H54 (cell line): ENCODE results near the gene DEFB110.

ENCODE experiments used
- DNase-seq: peaks from one replicate; pipeline ENCODE4 v3.0.0; 2011; ENCODE audit warnings: low spot score, mixed read lengths; ENCODE audit not compliant: insufficient read length
- FAIRE-seq: peaks from 3 replicates; lab custom pipeline; 2011; peaks lifted over from hg19 to GRCh38; lab: Jason Lieb, UNC
- POLR2A ChIP-seq: IDR thresholded peaks from 2 replicates; pipeline ENCODE4 v1.6.1; 2011; ENCODE audit warnings: low read depth, mild to moderate bottlenecking, low read length

Gene DEFB110

DNA sequence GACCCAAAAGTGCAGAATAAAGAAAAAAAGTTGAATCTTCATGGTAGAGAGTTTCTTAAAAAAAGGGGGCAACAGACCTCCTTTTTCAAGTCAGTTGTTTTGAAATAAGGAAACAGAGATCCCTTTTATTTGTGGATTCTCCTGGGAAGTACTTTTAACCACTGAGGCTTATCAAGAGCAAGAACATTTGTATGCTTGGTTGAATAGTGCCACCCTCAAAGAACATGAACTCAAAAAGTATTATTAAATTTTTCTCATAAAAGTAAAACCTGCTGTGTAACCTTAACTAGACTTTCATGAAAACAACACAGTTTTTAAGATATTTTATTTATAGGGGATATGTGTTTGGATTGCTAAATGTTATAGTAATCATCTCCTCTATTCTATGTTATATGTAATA lies at the start of gene DEFB110:
DEFB110 (minus strand) TSS at position 101 of the 400 bp plus-strand sequence; CDS start at position 42, 59 bp downstream.
- DNase-seq = no peak
- FAIRE-seq = no peak
- no peak for TF ChIP-seq POLR2A

DNA sequence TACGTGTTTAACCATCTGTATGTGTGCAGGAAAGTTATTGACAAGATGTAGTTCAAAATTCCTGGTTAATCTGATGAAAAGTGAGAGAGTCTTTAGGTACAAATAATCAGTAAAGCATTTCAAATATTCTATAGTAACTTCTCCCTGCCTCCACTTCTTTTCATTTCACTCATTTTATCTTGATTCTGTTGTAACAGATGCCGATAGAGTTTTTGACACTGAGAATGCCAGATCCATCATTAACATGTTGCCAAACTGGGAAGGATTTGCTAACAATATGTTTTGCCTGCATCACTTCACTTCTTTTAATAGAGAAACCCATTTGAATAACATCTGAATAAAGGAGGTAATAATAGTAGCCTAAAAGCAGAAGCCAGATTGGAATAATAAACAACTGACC lies 48.3 kb upstream of the DEFB110 start:
- no peak for TF ChIP-seq POLR2A
- DNase-seq (no peak), FAIRE-seq (no peak)

DNA sequence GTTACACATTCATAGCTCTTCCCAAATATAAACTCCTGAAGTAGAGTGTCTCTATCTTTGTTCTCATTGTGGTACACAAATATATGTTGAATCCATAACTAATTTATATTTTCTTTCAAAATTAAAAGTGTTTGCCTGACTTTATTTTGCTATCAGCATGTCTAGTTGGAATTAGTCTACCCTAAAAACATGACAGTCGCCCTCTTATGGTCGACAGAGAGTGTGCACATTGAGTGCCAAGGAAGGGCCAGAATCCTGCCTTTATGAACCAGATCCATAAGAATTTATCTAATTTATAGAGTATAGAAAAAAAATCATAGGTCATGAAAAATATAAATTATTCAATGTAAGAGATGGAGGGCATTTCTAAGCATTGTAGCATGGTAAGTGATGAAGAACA lies 40.3 kb upstream of the DEFB110 start:
- no peak for TF ChIP-seq POLR2A
- FAIRE-seq (peak; percentile 38), DNase-seq (no peak)

DNA sequence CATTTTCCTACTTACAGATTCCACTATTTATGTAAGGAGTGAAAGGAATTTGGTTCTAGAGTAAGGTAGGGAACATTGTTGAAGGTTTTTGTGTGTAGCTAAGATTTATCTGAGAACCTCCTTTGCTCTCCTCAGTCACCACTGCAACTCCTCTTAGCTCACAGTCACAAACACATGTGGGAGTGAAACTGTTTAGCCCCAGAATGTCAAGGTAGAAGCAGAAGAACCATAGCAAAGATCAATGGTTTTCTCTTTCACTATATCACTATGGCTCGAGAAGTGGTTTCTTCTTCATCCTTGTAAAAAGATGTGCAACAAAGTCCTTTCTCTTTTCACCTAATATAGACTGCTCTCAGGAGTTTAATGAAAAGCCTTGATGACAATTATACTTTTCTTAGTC lies 34.4 kb upstream of the DEFB110 start:
- no peak for FAIRE-seq
- no peak for TF ChIP-seq POLR2A

DNA sequence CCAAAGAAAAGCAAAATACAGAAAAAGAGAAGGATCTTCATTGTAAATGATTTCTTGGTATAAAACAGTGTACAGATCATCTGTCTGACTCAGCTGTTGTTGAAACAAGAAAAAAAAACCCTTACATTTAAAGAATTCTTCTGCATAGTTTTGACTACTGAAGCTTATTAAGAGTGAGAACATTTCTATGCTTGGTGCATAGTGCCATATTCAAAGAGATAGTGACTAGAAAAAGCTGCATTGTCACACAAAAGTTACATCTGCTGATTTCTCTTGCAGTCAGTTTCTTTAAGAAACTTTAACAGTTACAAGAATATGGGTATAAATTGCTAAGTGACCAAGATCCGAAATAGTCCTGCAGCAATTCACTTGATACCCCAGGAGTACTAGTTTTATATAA lies 28.0 kb upstream of the DEFB110 start, which contains the start of gene DEFB112:
DEFB112 (minus strand) TSS at position 101 of the 400 bp plus-strand sequence; CDS start at position 41, 60 bp downstream.
- no peak for TF ChIP-seq POLR2A
- FAIRE-seq (no peak), DNase-seq (no peak)

More for the DNA sequence above, 34.4 kb upstream of the DEFB110 start:
- no peak for DNase-seq

DNA sequence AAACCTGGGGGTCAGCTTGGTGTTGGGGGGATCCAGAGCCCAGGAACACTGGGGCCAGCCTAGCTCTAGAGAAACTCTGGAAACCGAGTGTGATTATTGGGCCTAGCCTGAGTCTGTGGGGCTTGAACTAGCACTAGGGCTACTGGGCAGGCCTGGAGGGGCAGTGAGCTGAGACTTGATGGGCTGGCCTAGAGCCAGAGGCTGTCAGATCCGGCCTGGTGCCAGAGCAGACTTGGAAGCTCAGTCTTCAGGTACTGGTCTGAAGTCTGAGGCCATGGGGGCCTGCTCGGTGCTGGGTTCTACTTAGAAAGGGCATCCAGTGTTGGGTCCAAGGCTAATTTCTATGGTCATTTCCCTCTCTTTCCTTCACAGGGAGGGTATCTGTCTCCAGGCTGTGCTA lies 25.2 kb upstream of the DEFB110 start:
- DNase-seq (no peak), FAIRE-seq (no peak)
- TF ChIP-seq POLR2A = no peak

DNA sequence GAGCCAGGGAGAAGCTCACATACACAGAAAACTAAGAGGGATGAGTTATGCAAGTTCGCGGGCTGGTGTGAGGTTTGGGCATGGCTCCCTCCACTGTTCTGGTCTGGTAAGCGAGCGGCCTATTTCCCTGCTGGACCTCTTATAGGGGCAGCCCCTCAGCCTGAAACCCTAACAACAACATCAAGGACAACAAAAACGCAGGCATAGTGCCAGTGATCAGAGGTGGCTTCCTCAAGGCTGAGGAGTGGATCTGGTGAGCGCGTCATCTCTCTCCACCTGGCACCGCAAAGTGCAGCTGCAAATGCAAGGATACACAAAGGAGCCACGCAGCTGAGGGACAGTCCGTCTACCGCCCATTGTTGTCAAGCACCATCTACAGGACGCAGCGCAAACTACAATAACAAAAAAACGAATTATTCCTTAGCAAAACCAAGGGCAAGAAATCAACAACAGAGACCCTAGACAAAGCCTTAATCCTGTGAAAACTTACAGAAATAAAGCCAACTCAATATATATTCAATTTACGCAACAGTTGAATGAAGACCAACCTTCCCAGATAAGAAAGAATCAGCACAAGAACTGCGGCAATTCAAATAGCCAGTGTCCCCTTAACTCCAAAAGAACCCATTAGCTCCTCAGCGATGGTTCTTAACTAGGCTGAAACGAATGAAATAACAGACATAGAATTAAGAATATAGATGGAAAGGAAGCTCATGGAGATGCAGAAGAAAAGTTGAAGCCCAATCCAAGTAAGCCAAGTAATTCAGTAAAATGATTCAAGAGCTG lies 9.2 kb upstream of the DEFB110 start:
- DNase-seq (peak; percentile 19), FAIRE-seq (peak; percentile 97)
- TF ChIP-seq POLR2A = no peak

DNA sequence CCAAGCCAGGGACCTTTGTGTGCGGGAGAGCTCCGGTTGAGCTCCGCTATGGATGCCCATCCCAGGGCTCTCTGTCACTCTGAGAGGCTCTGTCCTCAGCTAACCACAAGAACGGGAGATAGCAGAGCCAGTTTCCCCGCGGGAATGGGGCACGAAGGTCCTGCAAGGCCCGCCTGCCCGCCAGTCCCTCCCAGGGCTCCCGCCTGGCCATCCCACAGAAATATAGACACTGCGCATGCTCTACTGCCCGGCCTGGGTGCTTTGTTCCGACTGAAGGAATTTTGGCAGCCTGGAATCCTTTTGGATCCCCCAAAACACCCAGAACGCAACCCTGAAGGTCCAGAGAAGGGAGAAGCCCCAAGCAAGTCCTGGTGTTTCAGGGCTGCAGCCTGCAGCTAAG lies 8.6 kb upstream of the DEFB110 start:
- no peak for FAIRE-seq
- no peak for TF ChIP-seq POLR2A

DNA sequence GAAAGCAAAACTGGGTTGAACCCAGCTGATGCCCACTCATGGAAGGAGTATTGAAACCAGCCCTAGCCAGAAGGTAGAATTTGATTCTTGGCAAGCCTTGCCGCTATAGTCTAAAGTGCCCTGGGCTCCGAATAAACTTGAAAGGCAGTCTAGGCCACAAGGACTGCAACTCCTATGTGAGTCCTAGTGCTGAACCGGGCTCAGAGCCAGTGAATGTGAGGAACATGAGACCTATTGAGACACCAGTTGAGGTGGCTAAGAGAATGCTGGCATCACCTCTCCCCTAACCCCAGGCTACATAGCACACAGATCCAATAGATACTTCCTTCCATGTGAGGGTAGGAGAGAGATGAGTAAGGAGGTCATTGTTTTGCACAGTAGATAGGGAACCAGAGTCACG lies 3.5 kb upstream of the DEFB110 start:
- no peak for FAIRE-seq

More for the DNA sequence above, 8.6 kb upstream of the DEFB110 start:
- DNase-seq = no peak

DNA sequence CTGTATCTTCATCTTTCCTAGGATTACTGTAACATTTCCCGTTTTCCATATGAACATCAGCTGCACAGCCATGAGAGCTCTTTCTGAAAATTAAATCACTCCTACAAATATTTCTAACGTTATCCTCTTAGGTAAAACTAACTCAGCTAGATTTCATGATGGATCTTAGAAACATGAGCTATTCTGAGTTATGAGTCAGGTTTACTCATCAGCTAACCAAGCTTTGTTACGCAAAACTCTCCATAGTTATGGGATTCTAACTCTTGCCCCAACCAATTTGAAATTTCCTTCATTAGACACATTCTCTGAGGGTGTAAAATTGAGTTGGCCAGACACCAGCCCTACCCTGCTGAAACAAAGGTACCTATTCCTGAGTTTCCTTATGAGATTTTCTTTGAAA lies 14.0 kb downstream of the DEFB110 start:
- DNase-seq (peak; percentile 1), FAIRE-seq (peak; percentile 87)
- TF ChIP-seq POLR2A = no peak

More for the DNA sequence above, 3.5 kb upstream of the DEFB110 start:
- no peak for TF ChIP-seq POLR2A
- no peak for DNase-seq

DNA sequence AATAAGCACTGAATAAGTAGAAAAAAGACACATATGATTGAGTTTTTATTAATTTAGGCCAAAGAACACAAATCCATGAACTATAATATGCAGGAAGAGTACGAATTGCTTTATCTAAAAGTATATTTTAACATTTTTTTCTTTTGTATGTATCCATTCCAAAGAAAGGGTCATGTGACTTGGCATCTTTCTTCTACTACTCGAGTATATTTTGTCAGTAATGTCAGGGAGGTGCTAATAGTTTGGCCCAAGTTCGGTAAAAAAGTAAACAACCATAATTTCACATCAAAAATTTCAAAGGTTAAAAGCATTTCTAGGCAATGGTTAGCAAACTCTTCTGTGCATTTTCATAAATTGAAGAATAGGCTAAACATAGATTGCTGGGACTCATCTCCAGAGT lies 18.7 kb downstream of the DEFB110 start:
- DNase-seq = no peak
- FAIRE-seq = no peak
- TF ChIP-seq POLR2A = no peak

DNA sequence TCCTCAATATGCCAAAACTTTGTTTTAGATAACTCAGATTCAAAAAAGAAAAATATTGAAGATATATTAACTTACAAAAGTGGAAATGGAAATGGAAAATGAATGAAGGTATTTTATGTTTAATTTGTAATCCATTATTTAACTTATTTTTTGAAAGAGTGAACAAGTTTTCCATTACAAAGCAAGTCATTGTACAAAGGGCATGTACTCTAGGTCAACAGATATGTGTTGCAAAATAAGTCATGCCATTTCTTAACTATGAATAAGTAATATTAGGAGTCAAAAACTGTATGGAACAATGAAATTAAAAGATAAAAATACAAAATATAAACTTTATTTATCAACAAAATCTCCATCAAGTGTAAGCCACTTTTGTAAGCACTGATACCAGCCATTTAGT lies 26.5 kb downstream of the DEFB110 start:
- TF ChIP-seq POLR2A = no peak
- no peak for FAIRE-seq

DNA sequence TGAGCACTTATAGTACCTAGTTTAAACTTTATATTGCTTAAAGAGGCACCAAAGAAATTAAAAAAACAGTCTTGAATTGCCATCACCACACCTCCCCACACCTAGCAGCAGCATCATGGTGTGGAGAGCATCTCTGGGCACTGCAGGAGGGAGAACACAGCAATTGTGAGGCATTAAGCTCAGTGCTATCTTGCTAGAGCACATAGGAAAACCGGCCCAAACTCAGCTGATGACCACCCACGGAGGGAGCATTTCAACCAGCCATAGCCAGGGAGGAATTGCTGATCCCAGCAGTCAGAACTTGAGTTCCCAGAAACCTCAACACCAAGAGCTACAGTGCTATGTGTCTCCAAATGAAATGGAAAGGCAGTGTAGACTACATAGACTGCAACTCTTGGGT lies 32.9 kb downstream of the DEFB110 start:
- no peak for TF ChIP-seq POLR2A
- FAIRE-seq = no peak
- DNase-seq = no peak

More for the DNA sequence above, 26.5 kb downstream of the DEFB110 start:
- DNase-seq = no peak

DNA sequence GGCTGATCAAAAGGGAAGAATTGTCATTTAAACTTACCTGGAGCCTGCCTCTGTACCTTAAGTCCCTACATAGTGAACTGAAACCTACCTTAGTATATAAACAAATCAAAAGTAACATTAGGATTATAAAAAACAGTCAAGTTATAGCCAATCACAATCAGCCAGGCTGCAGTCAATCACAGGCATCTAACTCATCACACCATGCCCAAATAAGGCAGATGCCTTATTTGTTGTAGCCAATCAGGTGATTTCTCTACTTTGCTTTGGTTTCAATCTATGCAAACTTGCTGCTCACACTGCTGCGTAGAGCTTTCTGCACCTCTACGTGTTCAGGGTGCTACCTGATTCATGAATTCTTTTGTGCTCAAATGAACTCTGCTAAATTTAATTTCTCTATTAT lies 34.0 kb downstream of the DEFB110 start:
- DNase-seq (no peak), FAIRE-seq (no peak)
- TF ChIP-seq POLR2A = no peak

DNA sequence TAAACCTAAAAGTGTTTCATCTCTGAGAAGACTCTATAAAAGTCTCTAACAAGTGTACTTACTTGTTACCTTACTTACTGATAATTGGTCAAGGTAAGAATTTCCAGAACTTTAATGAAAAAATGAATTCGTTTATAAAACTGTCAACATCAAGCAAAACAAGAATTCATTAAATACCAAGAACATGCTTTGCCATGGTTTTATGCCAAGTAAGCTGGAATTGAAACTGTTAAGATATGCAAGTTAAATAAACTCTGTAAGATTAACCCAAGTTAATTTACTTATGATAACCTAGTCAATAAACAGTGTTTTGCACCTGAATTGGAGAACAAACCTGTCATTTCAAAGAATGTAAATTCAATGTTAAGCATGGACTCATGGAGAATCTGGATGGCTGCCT lies 35.2 kb downstream of the DEFB110 start:
- TF ChIP-seq POLR2A = no peak
- DNase-seq (no peak), FAIRE-seq (no peak)
